Right atrium auricular region (tissue), 2 donors: ENCODE data around the gene SUCLG1. TPM values are rescaled to one million over a fixed set of nuclear protein-coding genes. Genes with fewer than 3 reads are reported as not detected.

Source experiments
- DNase-seq: peaks from one replicate; pipeline ENCODE4 v3.0.0-alpha.2; 2019; ENCODE audit warnings: low spot score
- H3K27ac ChIP-seq, 2 donors: fragments of 200-600 bp; sonication (generic); 1 replicate in 1 of 2; 2 replicates in 1 of 2; pipeline ENCODE4 v1.5.1; 2016 to 2019
- H3K27me3 ChIP-seq, 2 donors: fragments of 200-600 bp; sonication (generic); one replicate each; pipeline versions ENCODE4 v1.5.1 to v1.6.0; 2017 to 2019
- H3K36me3 ChIP-seq: fragments of 200-600 bp; sonication (generic); one replicate; pipeline ENCODE4 v1.5.1; 2016
- H3K4me1 ChIP-seq, 2 donors: fragments of 200-600 bp; sonication (generic); one replicate each; pipeline versions ENCODE4 v1.5.1 to v1.6.0; 2017 to 2019
- H3K4me3 ChIP-seq, 2 donors: fragments of 200-600 bp; sonication (generic); 1 replicate in 1 of 2; 2 replicates in 1 of 2; pipeline ENCODE4 v1.5.1; 2017 to 2019; ENCODE audit warnings: mild to moderate bottlenecking in 1 of 2, moderate library complexity in 1 of 2
- H3K9me3 ChIP-seq, 2 donors: fragments of 200-600 bp; sonication (generic); one replicate each; pipeline ENCODE4 v1.5.1; 2019
- CTCF ChIP-seq, 2 donors: fragments of 200-600 bp; sonication (generic); IDR thresholded peaks; one replicate each; pipeline ENCODE4 v1.5.1; 2019; ENCODE audit warnings: antibody characterized with exemption in 2 of 2
- total RNA-seq, 2 donors: library from RNA; depleted of rRNA; stranded (reverse); fragments of >200 nt; gene quantifications; one replicate each; pipeline ENCODE4 v1.1.0, GENCODE V29; 2016

The SUCLG1 gene
- total RNA-seq, 2 donors from 2014 or later, result 139 to 197 TPM

GRCh38 chr2:84459944-84460429, 907 bp upstream of the SUCLG1 start:
- Histone ChIP-seq H3K4me1 (peaks cover 0 to 33% of the 10 kb centered on the region in 2 donors), H3K36me3 (no peaks in the 10 kb centered on the region), H3K9me3 (no peaks in the 10 kb centered on the region), H3K27me3 (no peaks in the 10 kb centered on the region), H3K27ac (no peak overlapping the region), H3K4me3 (peak overlapping the region; percentile 92 to 100)
- TF ChIP-seq CTCF (IDR thresholded peaks at IDR 0.05), result no peak
- DNase-seq, result no peak

GRCh38 chr2:84458551-84459017, 496 bp downstream of the SUCLG1 start:
- no peaks in the 10 kb centered on the region for H3K9me3 ChIP-seq
- peaks cover 4% of the 10 kb centered on the region for H3K36me3 ChIP-seq
- DNase-seq, result no peak
- peaks cover 0 to 37% of the 10 kb centered on the region in 2 donors for H3K4me1 ChIP-seq
- TF ChIP-seq CTCF (IDR thresholded peaks at IDR 0.05), result no peak
- H3K27ac ChIP-seq, result peak overlapping the region; percentile 93 to 98
- peak overlapping the region; percentile 92 to 100 for H3K4me3 ChIP-seq
- H3K27me3 ChIP-seq, result no peaks in the 10 kb centered on the region

GRCh38 chr2:84457686-84458085, 1.4 kb downstream of the SUCLG1 start:
- Histone ChIP-seq H3K36me3 (peaks cover 4% of the 10 kb centered on the region), H3K27me3 (no peaks in the 10 kb centered on the region), H3K27ac (no peak overlapping the region), H3K4me1 (peaks cover 0 to 43% of the 10 kb centered on the region in 2 donors), H3K9me3 (no peaks in the 10 kb centered on the region), H3K4me3 (peak overlapping the region in 1 of 2 donors; percentile 100)
- no peak for TF ChIP-seq CTCF (IDR thresholded peaks at IDR 0.05)
- no peak for DNase-seq

GRCh38 chr2:84456156-84456555, 2.9 kb downstream of the SUCLG1 start:
- no peak for TF ChIP-seq CTCF (IDR thresholded peaks at IDR 0.05)
- no peak for DNase-seq
- Histone ChIP-seq H3K27ac (no peak overlapping the region), H3K4me3 (no peak overlapping the region), H3K27me3 (no peaks in the 10 kb centered on the region), H3K9me3 (no peaks in the 10 kb centered on the region), H3K36me3 (peaks cover 4% of the 10 kb centered on the region), H3K4me1 (peaks cover 0 to 58% of the 10 kb centered on the region in 2 donors)

GRCh38 chr2:84454581-84454980, 4.5 kb downstream of the SUCLG1 start:
- peaks cover 0 to 65% of the 10 kb centered on the region in 2 donors for H3K4me1 ChIP-seq
- no peak overlapping the region for H3K27ac ChIP-seq
- no peaks in the 10 kb centered on the region for H3K9me3 ChIP-seq
- no peak for TF ChIP-seq CTCF (IDR thresholded peaks at IDR 0.05)
- peaks cover 4% of the 10 kb centered on the region for H3K36me3 ChIP-seq
- DNase-seq, result no peak
- no peak overlapping the region for H3K4me3 ChIP-seq
- no peaks in the 10 kb centered on the region for H3K27me3 ChIP-seq

GRCh38 chr2:84452624-84453023, 6.5 kb downstream of the SUCLG1 start:
- peaks cover 4% of the 10 kb centered on the region for H3K36me3 ChIP-seq
- H3K27ac ChIP-seq, result no peak overlapping the region
- no peak overlapping the region for H3K4me3 ChIP-seq
- H3K27me3 ChIP-seq, result no peaks in the 10 kb centered on the region
- peaks cover 0 to 62% of the 10 kb centered on the region in 2 donors for H3K4me1 ChIP-seq
- no peak for DNase-seq
- H3K9me3 ChIP-seq, result no peaks in the 10 kb centered on the region
- TF ChIP-seq CTCF (IDR thresholded peaks at IDR 0.05), result no peak
